Hepatocyte (in vitro differentiated cells): ENCODE measurements around the gene ZSWIM4.

Experiments
- CTCF ChIP-seq: fragments of 200-600 bp; sonication (generic); IDR thresholded peaks from 2 replicates; pipeline ENCODE4 v1.5.1; 2016; ENCODE audit warnings: antibody characterized with exemption, mild to moderate bottlenecking; ENCODE audit not compliant: poor library complexity
- EZH2 ChIP-seq: fragments of 200-600 bp; sonication (generic); IDR thresholded peaks from 2 replicates; pipeline ENCODE4 v1.6.1; 2016; ENCODE audit warnings: antibody characterized with exemption, mild to moderate bottlenecking, borderline replicate concordance
- EZH2phosphoT487 ChIP-seq: fragments of 200-600 bp; sonication (generic); IDR thresholded peaks from one replicate; pipeline ENCODE4 v1.6.1; 2018; ENCODE audit warnings: antibody characterized with exemption, mild to moderate bottlenecking, low read depth, moderate library complexity; ENCODE audit not compliant: unreplicated experiment, severe bottlenecking

- no peak for TF ChIP-seq CTCF
- TF ChIP-seq EZH2 = no peak
- TF ChIP-seq EZH2phosphoT487 = no peak
Measured at GRCh38 chr19:13768510-13768909, 26.7 kb upstream of the ZSWIM4 start.
